ENCODE data around the gene CCDC71. TPM values are rescaled to one million over a fixed set of nuclear protein-coding genes. Genes with fewer than 3 reads are reported as not detected.

Gene CCDC71
- total and polyA plus RNA-seq, 2 of the 13 experiments (the other 11 are each of a cell fraction or from before 2014, with no cell fraction given): 9.7 to 14.3 TPM

GRCh38 chr3:49171119-49171774 lies 5.1 kb upstream of the CCDC71 start, which contains the start of gene KLHDC8B:
Gene KLHDC8B, plus strand, starts transcription at chr3:49171598. Its CDS starts 1,172 bp downstream, at chr3:49172770.
- DNase-seq (ENCODE audit: low spot score): peak; percentile 82
- no TSS peak for BruUV-seq (replicated peaks)
- in situ Hi-C loops (cut with HindIII; ENCODE audit: extremely low pct_ligation_motif_present, low pct_unique_long_range_greater_than_20kb): loop anchor here (25.0 kb wide), 1 partner anchor 266 kb away; the partner anchor contains the start of gene NICN1
- CTCF ChIA-PET (ENCODE audit: low intra/inter-chr PET ratio, low total read pairs): interaction anchor here (1.2 to 1.5 kb wide), 2 partner anchors 169 to 278 kb away, joined by 4 to 5 read pairs; partner anchors contain the start of gene USP4
- Histone ChIP-seq H3K36me3 (replicated peaks in 1 of 2; ENCODE audit: control insufficient read depth in 1 of 2, insufficient read depth in 2 of 2, low read length in 2 of 2) (peaks cover 0 to 1% of the 10 kb centered on the region in 2 experiments; a peak in 1 of 5 replicates), H3K9ac (ENCODE audit: insufficient read depth, low read depth, low read length) (peak within 1 kb of the TSS; percentile 81), H4K20me1 (ENCODE audit: insufficient read depth, low read length) (no peaks in the 10 kb centered on the region), H3K4me2 (ENCODE audit: low read depth, low read length) (peak within 1 kb of the TSS; percentile 96), H2AFZ (ENCODE audit: low read length) (peak within 1 kb of the TSS; percentile 32), H3K4me1 (ENCODE audit: insufficient read depth, low read length) (peaks cover 60% of the 10 kb centered on the region), H3K79me2 (ENCODE audit: insufficient read depth, low read length) (no peaks in the 10 kb centered on the region), H3K27ac (ENCODE audit: extremely low read length, insufficient read depth, low read length) (peak within 1 kb of the TSS; percentile 60), H3K4me3 (replicated peaks in 1 of 3; ENCODE audit: insufficient read depth in 1 of 3, low read depth in 2 of 3, low read length in 3 of 3) (peak within 1 kb of the TSS; percentile 80 to 89 (median 80)), H3K27me3 (ENCODE audit: control insufficient read depth in 1 of 2, insufficient read depth in 2 of 2, low read length in 2 of 2) (no peaks in the 10 kb centered on the region; a peak in 1 of 5 replicates), H3K9me3 (ENCODE audit: low read length) (no peaks in the 10 kb centered on the region)
- peak; percentile 36 for FAIRE-seq
- peak; percentile 82 for ATAC-seq
- intact Hi-C loops (cut with micrococcal nuclease; ENCODE audit: unreplicated experiment): no loop called here
- 2% methylated on average over 10 of the region's 57 CpGs for WGBS (ENCODE audit: low lambda C conversion rate)
- POLR2A ChIA-PET: interaction anchor here (0.5 to 2.4 kb wide), 16 partner anchors 11 to 258 kb away, joined by 3 to 19 read pairs (median 4); partner anchors contain the start of genes IMPDH2, LAMB2, NDUFAF3 and NICN1
- TF ChIP-seq ZNF616 (CRISPR knock-in tag; IDR thresholded peaks at IDR 0.05; ENCODE audit: low read depth) (peak; percentile 33; the same call in 1 of the 2 replicates), ZNF441 (CRISPR knock-in tag; IDR thresholded peaks at IDR 0.05; ENCODE audit: borderline replicate concordance) (peak; percentile 80), ZNF562 (CRISPR knock-in tag; IDR thresholded peaks at IDR 0.05; ENCODE audit: borderline replicate concordance) (no peak), POGK (CRISPR knock-in tag; conservative IDR thresholded peaks at IDR 0.05) (peak; percentile 61), RXRA (CRISPR knock-in tag; IDR thresholded peaks at IDR 0.05) (peak; percentile 67), ZNF563 (CRISPR knock-in tag; IDR thresholded peaks at IDR 0.05) (no peak; the same call in none of the 2 replicates), ZNF691 (CRISPR knock-in tag; IDR thresholded peaks at IDR 0.05; ENCODE audit: borderline replicate concordance, low read depth) (peak; percentile 95), IRF2 (CRISPR knock-in tag; IDR thresholded peaks at IDR 0.05) (peak; percentile 48; the same call in 1 of the 2 replicates), CSRNP1 (CRISPR knock-in tag; IDR thresholded peaks at IDR 0.05) (0 out of 2 replicates have a peak, but pooled peaks have one; percentile 12), NR2C2 (CRISPR knock-in tag; IDR thresholded peaks at IDR 0.05; ENCODE audit: borderline replicate concordance) (peak; percentile 57; the same call in 1 of the 2 replicates), CSRNP2 (CRISPR knock-in tag; conservative IDR thresholded peaks at IDR 0.05; ENCODE audit: low read depth) (no peak), PTBP1 (IDR thresholded peaks at IDR 0.05; ENCODE audit: low read depth, low read length, poor library complexity, severe bottlenecking) (peak; percentile 91), PPARG (CRISPR knock-in tag; conservative IDR thresholded peaks at IDR 0.05) (no peak), PHF5A (CRISPR knock-in tag; IDR thresholded peaks at IDR 0.05; ENCODE audit: low read depth, unreplicated experiment) (no peak), ZNF430 (CRISPR knock-in tag; IDR thresholded peaks at IDR 0.05) (peak; percentile 74), TEF (CRISPR knock-in tag; IDR thresholded peaks at IDR 0.05) (no peak)

Measured in HepG2 (cell line).